Measurements from ENCODE around the gene ANKS6.

ANKS6 gene

GRCh38 chr9:98770717-98771116 is 25.6 kb downstream of the ANKS6 start:
- DNase-seq = no peak

- no peak for DNase-seq
These were observed 28.0 kb downstream of the ANKS6 start for GRCh38 chr9:98768344-98768743.

DNA sequence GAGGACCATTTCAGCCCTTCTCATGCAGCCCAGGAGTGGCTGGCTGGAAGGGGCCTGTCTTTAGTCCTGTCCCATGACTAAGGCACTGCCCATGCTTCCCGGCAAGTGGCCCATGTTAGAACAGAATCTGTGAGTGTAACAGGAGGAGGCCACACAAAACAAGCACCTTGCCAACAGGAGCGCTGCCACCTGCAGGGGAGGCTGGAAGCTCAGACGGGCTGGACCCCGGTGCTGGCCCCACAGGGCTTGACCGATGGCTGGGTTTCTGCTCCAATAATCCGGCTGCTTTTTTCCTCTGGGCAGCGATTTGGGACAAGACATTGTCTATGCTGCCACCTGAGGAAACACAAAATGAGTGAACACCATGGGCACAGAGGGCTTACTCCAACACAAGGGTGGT is 28.4 kb downstream of the ANKS6 start:
- no peak for DNase-seq

- DNase-seq = no peak
These were observed 29.2 kb downstream of the ANKS6 start for GRCh38 chr9:98767196-98767595.

- DNase-seq = no peak
These were observed 29.8 kb downstream of the ANKS6 start for GRCh38 chr9:98766586-98766985.

GRCh38 chr9:98765256-98765655 is 31.1 kb downstream of the ANKS6 start:
- no peak for DNase-seq

GRCh38 chr9:98763986-98764745 is 32.2 kb downstream of the ANKS6 start:
- DNase-seq = no peak

GRCh38 chr9:98760231-98760630 is 36.1 kb downstream of the ANKS6 start:
- no peak for DNase-seq

GRCh38 chr9:98755006-98755618 is 41.2 kb downstream of the ANKS6 start:
- DNase-seq = no peak

DNA sequence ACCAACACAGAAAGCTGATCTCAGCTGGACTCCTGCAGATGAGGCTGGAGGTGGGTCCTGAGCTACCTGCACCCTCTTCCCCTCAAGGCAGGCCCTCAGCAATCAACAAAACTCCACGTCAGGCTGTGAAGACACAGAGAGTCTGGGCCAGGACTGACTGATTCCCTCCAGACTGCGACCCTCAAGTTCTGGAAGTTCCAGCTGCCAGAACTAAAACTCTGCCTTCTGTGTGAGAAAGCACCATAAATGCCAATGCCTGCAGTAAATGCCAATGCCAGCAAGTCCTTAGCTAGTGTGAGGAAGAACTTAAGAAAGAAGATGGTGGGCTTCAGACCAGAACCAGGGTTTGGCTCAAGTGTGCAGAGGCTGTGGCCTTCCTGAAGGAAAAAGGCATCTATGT is 45.1 kb downstream of the ANKS6 start:
- DNase-seq = no peak

DNA sequence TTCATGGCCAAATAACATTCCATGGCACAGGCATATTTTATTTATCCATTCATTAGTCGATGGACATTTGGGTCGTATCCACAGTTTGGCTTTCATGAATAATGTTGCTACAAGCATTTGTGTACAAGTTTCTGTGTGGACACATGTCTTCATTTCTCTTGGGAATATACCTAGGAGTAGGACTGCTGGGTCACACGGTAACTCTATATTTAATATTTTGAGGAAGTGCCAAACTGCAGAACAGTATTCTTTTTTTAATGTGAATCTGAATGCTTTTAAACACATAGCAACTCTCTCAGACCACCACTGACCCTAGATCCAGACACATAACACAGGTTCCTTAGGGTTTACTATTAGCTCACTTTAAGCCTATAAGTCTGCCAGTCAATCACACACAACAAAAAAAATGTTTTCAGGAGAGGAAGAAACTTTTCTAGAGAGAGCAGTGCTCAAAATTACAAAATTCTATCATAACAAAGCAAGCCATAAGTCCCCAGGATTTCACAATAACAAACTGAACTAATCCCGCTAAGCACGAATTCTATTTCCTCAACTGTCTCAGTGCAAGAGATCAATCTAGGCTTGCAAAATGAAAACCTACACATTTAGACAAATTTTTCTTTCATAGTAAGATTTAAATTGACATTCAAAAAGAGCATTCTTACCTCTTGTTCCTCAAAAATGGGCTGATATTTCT is 45.8 kb downstream of the ANKS6 start:
- DNase-seq = no peak

DNA sequence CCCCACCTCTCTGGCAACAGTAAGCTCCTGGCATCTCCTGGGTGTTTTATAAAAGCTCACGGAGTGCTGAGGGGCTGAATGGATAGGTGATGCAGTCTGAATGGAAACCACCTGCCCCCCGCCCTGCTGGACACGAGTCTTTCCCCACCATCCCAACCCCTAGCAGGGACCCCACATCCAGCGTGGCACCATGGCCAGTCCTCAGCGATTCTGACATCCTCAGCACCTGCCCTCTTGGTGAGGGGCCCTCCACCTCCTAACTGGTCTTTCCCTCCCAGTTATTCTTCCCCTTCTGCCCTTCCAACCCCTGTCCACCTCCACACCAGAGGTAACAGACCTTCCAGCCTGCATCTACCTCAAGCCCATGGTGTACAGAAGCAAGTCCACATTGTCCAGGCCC is 48.9 kb downstream of the ANKS6 start:
- DNase-seq = no peak

GRCh38 chr9:98745470-98745869 is 50.9 kb downstream of the ANKS6 start:
- no peak for DNase-seq

DNA sequence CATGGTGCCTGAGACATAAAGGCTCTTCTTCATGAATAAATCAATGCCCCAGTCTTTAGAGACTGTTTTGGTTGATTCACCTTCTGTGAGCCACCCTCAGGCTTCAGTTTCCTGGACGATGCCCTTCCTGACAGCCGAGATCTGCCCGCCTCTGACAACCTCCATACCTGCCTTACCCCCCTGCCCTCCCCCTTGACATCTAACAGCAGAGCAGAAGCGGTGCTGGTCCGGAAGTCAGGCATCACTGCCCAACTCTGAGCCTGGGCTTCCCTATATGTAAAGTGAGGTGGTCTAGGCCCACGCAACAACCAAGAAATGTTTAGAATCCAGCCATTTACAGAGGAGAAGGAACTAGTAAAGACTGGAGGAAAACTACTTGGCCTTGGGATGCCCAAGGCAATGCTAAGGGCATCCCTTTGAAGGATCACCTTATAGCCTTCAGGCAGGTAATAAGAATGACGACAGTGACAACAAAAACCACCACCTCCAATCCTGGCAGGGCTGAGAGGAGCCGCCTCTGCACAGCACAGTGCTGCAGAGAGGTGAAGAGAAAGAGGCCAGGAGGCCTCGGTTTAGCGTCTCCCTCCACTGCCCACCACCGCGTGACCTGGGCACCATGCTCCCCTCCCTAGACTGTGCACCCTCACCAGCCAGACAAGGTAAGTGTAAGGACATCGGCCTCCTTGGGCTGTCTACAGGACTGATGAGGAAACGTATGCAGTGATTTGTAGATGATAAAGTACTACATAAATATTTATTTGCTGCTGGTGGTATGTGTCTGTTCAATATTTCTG is 52.3 kb downstream of the ANKS6 start:
- DNase-seq = no peak

DNA sequence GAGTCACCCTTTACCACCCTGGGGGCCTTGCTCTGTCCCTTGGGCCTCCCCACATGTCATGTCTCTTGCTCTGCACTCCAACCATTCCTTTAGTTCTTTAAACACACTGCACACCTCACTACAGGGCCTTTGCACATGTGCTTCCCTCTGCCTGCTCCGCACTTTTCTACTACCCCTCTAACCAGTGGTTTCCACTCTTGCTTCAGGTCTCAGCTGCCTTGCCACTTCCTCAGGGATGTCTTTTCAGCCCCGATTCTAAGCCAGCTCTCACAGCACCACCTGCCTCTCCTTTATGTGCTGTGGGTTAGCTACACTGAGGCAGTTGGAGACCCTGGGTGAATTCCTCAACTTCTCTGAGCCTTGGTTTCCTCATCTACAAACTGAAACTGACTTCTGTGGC is 53.0 kb downstream of the ANKS6 start:
- no peak for DNase-seq

- no peak for DNase-seq
These were observed 53.8 kb downstream of the ANKS6 start for GRCh38 chr9:98742325-98743280.

DNA sequence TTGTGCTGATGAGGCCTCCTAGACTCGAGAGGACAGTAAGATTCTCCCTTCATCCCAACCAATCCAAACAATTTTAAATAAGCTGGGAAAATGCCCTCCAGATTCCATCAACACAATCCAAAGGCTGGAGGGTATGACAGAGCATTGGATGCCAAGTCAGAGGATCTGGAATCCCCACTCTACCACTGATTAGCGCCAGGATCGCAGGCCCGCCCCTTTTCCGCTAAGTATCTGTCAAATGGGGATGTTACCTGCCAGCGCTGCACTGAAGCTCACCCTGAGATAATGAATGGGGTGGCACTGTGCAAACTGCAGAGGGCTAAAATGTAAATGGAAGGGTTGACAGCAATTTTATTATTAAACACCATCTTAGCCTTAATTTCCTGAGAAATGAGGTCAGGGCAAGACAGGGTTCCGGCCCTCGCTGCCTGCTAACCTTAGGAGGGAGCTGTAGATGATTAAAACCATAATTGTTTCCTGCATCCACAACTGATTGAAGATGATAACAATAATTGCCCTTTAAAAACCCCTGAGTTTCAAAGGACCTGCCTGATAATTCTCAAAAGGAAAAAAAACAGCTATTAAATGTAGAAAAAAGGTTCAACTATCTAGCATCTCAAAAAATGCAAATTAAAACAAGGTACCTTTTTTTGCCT is 56.0 kb downstream of the ANKS6 start:
- DNase-seq = no peak

- DNase-seq = no peak
These were observed 57.6 kb downstream of the ANKS6 start for GRCh38 chr9:98738741-98739140.

DNA sequence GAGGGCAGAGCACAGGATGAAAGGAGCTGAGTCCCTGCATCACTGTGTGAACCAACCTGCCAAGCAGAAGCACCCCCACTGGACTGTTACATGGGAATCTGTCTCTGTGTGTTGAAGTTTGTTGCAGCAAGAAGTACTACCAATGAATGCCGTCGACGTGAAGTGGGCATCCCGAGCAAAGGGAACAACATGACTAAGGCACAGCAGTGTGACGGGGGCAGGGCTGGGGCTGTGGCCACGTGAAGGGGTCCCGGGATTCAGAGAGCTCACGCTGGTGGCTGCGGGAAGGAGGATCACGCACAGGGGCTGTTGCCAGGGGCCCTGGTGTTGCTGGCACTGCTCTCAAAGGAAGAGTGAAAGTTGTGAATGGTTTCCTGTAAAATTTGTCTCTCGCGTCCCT is 60.1 kb downstream of the ANKS6 start:
- DNase-seq = no peak

- DNase-seq = no peak
These were observed 63.6 kb downstream of the ANKS6 start for GRCh38 chr9:98732801-98733200.

GRCh38 chr9:98732091-98732490 is 64.3 kb downstream of the ANKS6 start:
- DNase-seq = no peak

DNA sequence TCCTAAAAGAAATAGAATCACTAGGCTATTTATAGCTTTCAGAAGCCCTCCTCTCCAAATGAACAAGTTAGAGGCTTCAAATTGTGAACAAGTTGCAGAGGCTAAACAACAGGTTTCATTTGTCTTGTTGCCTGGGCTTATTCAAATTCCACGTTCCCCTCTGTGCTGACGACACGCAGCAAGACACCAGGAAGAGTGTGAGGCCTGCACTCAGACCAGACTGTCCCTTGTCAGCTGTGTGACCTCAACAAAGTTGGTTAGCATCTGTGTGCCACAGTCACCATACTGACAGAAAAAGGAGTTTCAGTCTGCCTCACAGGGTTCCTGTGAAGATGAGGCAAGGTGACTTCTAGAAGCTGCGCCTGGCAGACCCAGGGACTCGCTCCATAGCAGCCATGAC is 65.5 kb downstream of the ANKS6 start:
- no peak for DNase-seq

All from activated gamma-delta T cell treated with Interleukin-2 at 50 U/mL for 16 hours (primary cell).